Activated naive CD4-positive, alpha-beta T cell (primary cell): ENCODE results near the gene TAS1R3.

Experiments used
- DNase-seq, 4 experiments: peaks; one replicate each; lab custom pipeline; 2025; lab: John Stamatoyannopoulos, UW

The TAS1R3 gene

GRCh38 chr1:1371746-1372711, 40.9 kb downstream of the TAS1R3 start:
- peak; percentile 51 to 76 (median 69) for DNase-seq

DNA sequence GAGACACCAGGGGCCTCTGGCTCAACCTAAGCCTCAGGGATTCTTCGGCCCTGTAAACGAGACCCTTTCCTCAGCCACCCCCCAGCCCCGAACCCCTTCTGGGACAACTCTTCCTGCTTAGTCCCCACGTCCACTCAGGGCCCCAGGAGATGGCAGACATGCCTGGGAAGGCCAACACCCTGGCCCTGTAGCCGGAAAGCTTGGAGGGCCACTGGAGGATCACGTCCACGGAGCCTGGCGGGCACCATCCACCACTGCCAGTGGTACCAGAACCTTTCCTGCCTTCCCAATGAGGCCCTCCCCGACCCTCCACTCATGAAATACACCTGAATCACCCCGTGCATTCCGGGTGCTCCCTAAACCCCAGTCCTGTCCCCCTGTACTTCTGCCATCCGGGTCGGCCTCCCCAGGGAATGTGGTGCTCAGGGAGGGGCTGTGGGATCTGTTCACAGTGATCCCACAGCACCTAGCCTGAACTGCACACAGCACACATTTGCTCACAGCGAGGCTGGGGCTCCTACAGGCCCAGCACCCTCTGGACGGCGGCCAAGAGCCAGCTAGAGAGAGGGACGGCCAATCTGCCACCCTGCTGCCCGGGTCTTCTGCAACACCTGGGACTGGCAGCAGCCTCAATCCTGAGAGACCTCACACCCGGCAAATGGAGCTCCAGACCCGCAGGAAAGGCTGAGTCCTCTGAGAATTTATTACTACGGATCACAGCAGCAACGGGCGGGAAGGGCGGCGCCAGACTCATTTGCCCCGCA, 42.2 kb downstream of the TAS1R3 start:
- no peak for DNase-seq

DNA sequence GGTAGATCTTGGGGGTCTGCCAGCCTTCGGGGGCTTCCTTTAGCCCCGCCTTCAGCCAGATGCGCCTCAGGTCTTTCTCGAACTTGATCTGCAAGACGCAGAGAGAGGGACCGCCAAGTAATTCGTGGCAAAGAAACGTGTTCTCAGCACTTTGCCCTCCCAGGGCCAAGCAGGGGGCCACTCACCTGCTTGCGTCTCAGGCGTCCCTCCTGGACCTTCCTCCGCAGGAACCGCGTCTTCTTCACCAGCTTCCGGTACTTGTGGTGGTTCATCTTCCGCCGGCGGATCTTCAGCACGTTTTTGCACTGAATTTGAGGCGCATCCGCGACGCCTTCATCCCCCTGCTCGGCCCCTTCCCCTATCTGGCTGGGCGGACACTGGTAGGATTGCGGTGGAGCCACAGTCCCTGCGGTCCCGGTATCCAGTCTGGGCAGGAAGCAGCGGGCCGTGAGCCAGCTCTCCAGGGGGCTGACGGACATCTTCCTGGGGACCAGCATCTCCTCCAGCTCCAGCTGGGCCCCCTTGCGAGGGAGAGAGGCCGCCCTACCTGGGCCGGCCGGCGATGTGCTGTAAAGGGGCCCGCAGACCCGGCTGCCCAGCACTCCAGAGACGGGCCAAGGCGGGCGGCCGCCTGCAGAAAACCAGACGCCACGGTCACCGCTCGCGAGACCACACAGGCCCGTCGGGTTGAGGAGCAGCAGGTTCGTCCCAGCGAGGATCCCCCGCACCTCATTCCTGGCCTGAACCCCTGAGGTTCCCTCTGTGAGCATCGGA, 42.9 kb downstream of the TAS1R3 start:
- no peak for DNase-seq

DNA sequence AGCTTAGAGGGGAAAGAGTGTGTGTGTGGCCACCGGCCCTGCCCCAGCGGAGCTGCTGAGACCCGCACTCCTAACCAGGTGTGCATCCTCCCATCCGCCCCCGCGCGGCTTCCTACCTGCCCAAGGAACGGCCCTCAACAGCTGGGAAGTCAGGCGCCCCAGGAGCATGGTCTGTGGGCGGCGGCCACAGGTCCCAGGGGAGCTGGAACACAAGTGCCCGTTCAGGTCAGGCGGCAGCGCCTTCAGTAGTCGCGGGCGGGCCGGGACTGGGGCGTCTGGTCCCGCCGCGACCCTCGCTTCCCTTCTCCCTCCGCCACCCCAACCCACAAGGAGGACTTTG, 43.5 kb downstream of the TAS1R3 start:
- DNase-seq: no peak

- DNase-seq: peak; percentile 86 to 90 (median 87)
These were observed 44.0 kb downstream of the TAS1R3 start, which contains the start of gene AURKAIP1 for GRCh38 chr1:1374929-1375662. TSS of gene AURKAIP1 (minus strand) at chr1:1375207. CDS start at chr1:1374756, 451 bp downstream.

DNA sequence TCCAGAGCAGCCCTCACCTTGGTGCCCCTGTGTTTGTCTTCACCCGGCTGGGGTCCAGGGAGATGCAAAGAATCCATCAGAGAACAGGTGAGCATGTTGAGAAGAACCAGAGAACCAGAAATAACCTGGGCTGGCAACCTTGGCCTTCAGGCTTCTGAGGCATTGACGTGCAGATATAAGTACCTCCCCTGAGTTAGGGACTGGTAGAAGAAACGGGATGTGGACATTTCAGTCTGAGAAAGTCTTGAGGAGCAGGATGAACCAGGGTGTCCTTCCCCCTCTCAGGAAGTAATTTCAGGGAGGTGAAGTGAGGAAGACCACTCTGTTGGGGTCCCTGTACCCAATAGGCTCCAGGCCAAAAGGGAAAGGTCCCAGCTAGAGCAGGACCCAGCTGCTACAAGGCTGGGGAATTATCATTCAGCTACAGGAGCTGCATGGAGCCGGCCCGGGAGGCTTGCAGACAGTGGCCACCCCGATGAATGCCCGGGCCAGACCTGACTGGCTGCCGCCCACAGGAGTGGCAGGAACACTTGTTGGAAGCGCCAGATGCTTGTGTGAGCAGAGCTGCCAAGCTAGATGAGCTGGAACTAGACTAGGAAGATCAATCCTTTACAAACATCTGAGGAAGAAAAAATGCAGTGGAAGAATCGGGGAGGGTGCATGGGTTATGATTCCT, 45.6 kb downstream of the TAS1R3 start:
- DNase-seq: no peak

GRCh38 chr1:1377540-1378205, 46.6 kb downstream of the TAS1R3 start:
- no peak for DNase-seq

DNA sequence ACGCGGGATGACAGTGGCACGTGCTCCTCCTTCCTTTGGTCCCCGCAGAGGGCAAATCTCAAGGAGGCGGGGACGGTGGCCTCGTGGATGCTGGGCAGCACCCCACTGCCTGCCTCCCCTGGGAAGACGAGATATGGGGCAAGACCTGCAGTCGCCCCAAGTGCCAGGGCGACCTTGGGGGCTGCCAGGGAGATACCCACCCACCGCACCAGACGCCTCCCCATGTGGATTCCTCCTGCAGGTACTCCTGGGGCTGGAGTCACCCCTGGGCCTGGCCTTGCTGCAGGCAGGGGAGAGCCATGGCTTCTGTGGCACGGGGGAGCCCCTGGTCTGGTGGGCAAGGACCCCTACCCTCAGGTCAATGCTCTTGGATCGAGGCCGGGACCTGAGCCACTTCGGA, 49.8 kb downstream of the TAS1R3 start:
- no peak for DNase-seq

GRCh38 chr1:1381294-1381693, 50.2 kb downstream of the TAS1R3 start:
- no peak for DNase-seq
